OCI-LY3 (cell line): ENCODE results near the gene HIPK2.

ENCODE experiments used
- EZH2phosphoT487 ChIP-seq: fragments of 200-600 bp; shearing (Covaris generic); IDR thresholded peaks from 2 replicates; pipeline ENCODE4 v1.6.1; 2018; ENCODE audit warnings: antibody characterized with exemption, mixed run types, low read depth
- TF ChIP-seq, protein P1 (sequence below): fragments of 200-600, 300-600 bp; sonication (generic); IDR thresholded peaks from 2 replicates; pipeline ENCODE4 v1.5.1; 2014; ENCODE audit warnings: antibody characterized with exemption, low read length, low read depth

DNA sequence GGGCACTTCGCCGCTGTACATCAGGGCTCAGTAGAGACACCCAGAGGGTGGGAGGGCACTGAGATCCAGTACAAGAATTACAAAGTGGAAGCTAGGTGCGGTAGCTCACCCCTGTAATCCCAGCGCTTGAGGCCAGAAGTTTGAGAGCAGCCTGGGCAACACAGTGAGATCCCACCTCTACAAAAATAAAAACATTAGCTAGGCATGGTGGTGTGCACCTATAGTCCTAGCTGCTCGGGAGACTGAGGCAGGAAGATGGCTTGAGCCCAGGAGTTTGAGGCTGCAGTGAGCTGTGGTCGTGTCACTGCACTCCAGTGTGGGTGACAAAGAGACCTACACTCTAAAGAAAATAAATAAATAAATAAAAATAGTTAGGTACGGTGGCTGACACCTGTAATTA, 190.3 kb downstream of the HIPK2 start:
- TF ChIP-seq, protein P1, sequence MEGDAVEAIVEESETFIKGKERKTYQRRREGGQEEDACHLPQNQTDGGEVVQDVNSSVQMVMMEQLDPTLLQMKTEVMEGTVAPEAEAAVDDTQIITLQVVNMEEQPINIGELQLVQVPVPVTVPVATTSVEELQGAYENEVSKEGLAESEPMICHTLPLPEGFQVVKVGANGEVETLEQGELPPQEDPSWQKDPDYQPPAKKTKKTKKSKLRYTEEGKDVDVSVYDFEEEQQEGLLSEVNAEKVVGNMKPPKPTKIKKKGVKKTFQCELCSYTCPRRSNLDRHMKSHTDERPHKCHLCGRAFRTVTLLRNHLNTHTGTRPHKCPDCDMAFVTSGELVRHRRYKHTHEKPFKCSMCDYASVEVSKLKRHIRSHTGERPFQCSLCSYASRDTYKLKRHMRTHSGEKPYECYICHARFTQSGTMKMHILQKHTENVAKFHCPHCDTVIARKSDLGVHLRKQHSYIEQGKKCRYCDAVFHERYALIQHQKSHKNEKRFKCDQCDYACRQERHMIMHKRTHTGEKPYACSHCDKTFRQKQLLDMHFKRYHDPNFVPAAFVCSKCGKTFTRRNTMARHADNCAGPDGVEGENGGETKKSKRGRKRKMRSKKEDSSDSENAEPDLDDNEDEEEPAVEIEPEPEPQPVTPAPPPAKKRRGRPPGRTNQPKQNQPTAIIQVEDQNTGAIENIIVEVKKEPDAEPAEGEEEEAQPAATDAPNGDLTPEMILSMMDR, result no peak
- no peak for TF ChIP-seq EZH2phosphoT487
